Measurements from ENCODE around the gene PSME4. TPM values are rescaled to one million over a fixed set of nuclear protein-coding genes. Genes with fewer than 3 reads are reported as not detected.

PSME4 gene, protein sequence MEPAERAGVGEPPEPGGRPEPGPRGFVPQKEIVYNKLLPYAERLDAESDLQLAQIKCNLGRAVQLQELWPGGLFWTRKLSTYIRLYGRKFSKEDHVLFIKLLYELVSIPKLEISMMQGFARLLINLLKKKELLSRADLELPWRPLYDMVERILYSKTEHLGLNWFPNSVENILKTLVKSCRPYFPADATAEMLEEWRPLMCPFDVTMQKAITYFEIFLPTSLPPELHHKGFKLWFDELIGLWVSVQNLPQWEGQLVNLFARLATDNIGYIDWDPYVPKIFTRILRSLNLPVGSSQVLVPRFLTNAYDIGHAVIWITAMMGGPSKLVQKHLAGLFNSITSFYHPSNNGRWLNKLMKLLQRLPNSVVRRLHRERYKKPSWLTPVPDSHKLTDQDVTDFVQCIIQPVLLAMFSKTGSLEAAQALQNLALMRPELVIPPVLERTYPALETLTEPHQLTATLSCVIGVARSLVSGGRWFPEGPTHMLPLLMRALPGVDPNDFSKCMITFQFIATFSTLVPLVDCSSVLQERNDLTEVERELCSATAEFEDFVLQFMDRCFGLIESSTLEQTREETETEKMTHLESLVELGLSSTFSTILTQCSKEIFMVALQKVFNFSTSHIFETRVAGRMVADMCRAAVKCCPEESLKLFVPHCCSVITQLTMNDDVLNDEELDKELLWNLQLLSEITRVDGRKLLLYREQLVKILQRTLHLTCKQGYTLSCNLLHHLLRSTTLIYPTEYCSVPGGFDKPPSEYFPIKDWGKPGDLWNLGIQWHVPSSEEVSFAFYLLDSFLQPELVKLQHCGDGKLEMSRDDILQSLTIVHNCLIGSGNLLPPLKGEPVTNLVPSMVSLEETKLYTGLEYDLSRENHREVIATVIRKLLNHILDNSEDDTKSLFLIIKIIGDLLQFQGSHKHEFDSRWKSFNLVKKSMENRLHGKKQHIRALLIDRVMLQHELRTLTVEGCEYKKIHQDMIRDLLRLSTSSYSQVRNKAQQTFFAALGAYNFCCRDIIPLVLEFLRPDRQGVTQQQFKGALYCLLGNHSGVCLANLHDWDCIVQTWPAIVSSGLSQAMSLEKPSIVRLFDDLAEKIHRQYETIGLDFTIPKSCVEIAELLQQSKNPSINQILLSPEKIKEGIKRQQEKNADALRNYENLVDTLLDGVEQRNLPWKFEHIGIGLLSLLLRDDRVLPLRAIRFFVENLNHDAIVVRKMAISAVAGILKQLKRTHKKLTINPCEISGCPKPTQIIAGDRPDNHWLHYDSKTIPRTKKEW (N-terminal part only)
- 10 to 100 TPM; 18.9 to 20.4 TPM for polyA plus RNA-seq

- no peaks in the 10 kb centered on the region for H3K4me1 ChIP-seq (ENCODE audit: control insufficient read depth in 2 of 2, insufficient read depth in 2 of 2, low read length in 1 of 2)
- H3K27ac ChIP-seq (ENCODE audit: low read depth in 2 of 2, low read length in 1 of 2) = peak within 1 kb of the TSS; percentile 99
- no peaks in the 10 kb centered on the region for H3K36me3 ChIP-seq (ENCODE audit: control insufficient read depth in 2 of 2, insufficient read depth in 2 of 2, low read length in 1 of 2)
- peak within 1 kb of the TSS; percentile 81 to 96 for H3K4me3 ChIP-seq (ENCODE audit: low read depth in 1 of 2, low read length in 2 of 2)
- 1% methylated on average over 59 to 81 of the region's 81 CpGs for WGBS, 2 donors
- no peaks in the 10 kb centered on the region for H3K27me3 ChIP-seq (ENCODE audit: control insufficient read depth in 1 of 2, insufficient read depth in 2 of 2, low read length in 2 of 2)
- no peaks in the 10 kb centered on the region for H3K9me3 ChIP-seq (ENCODE audit: control insufficient read depth in 2 of 2, insufficient read depth in 1 of 2, low read depth in 1 of 2, low read length in 1 of 2)
Observed at GRCh38 chr2:53970724-53971602, at the start of gene PSME4. Gene PSME4, minus strand, starts transcription at chr2:53970993. Its CDS starts 209 bp downstream, at chr2:53970784.

DNA sequence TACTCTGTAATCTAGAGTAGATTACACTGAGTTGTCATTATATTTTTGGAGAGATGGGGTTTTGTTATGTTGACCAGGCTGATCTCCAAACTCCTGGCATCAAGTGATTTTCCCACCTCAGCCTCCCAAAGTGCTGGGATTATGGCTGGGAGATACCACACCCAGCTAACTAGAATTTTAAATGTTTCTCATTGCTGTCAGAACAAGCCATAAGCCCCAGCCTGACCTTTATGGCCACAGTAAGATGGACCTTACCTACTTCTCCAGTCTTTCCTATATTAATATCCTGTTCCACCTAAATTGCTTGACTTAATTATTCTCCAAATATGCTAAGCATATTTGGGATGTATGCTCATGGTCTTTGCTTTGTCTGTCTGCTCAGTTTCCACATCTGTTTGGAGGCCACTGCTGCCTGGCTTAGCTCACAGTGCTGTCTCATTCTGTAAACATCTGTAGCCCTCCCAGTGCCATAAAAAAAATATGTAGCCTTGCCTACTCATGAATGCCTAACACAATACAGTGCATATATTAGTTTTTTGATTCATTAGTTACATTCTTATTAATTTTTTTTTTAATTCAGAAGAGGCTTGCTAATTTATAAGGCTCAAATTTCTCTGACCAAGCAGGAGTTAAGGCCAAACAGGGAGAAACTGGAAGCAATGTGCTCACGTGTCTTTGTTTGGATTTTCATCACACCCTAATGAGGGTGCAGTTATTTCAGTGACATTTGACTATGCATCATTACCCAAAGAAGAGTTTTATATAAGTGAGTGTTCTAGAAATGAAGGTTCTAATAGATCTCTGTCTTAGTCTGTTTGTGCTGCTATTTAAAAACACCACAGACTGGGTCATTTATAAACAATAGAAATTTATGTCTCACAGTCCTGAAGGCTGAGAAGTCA is 45.3 kb upstream of the PSME4 start:
- Histone ChIP-seq H3K9me3 (ENCODE audit: control insufficient read depth in 2 of 2, insufficient read depth in 1 of 2, low read depth in 1 of 2, low read length in 1 of 2) (no peaks in the 10 kb centered on the region), H3K4me1 (ENCODE audit: control insufficient read depth in 2 of 2, insufficient read depth in 2 of 2, low read length in 1 of 2) (no peaks in the 10 kb centered on the region), H3K4me3 (ENCODE audit: low read depth in 1 of 2, low read length in 2 of 2) (no peak overlapping the region), H3K27ac (ENCODE audit: low read depth in 2 of 2, low read length in 1 of 2) (no peak overlapping the region), H3K27me3 (ENCODE audit: control insufficient read depth in 1 of 2, insufficient read depth in 2 of 2, low read length in 2 of 2) (no peaks in the 10 kb centered on the region), H3K36me3 (ENCODE audit: control insufficient read depth in 2 of 2, insufficient read depth in 2 of 2, low read length in 1 of 2) (peaks cover 0 to 4% of the 10 kb centered on the region in 2 donors)
- WGBS, 2 donors = 59 to 60% methylated on average over 1 of the region's 1 CpG

DNA sequence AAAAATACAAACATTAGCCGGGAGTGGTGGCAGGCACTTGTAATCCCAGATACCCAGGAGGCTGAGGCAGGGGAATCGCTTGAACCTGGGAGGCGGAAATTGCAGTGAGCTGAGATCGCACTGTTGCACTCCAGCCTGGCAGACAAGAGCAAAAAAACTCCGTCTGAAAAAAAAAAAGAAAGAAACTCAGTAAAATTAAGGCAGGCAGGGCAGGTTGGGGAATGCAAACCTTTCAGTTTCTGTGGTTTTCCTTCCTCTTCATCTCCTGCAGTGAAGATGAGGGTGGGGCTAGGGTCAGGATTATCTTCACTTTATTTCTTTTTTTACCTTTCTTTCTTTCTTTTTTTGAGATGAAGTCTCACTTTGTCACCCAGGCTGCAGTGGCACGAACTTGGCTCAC is 43.2 kb upstream of the PSME4 start:
- H3K36me3 ChIP-seq (ENCODE audit: control insufficient read depth in 2 of 2, insufficient read depth in 2 of 2, low read length in 1 of 2) = peaks cover 0 to 2% of the 10 kb centered on the region in 2 donors
- WGBS, 2 donors = 78 to 79% methylated on average over 6 of the region's 6 CpGs
- H3K9me3 ChIP-seq (ENCODE audit: control insufficient read depth in 2 of 2, insufficient read depth in 1 of 2, low read depth in 1 of 2, low read length in 1 of 2) = no peaks in the 10 kb centered on the region
- no peaks in the 10 kb centered on the region for H3K27me3 ChIP-seq (ENCODE audit: control insufficient read depth in 1 of 2, insufficient read depth in 2 of 2, low read length in 2 of 2)
- no peak overlapping the region for H3K27ac ChIP-seq (ENCODE audit: low read depth in 2 of 2, low read length in 1 of 2)
- no peak overlapping the region for H3K4me3 ChIP-seq (ENCODE audit: low read depth in 1 of 2, low read length in 2 of 2)
- H3K4me1 ChIP-seq (ENCODE audit: control insufficient read depth in 2 of 2, insufficient read depth in 2 of 2, low read length in 1 of 2) = no peaks in the 10 kb centered on the region

- H3K9me3 ChIP-seq (ENCODE audit: control insufficient read depth in 2 of 2, insufficient read depth in 1 of 2, low read depth in 1 of 2, low read length in 1 of 2) = no peaks in the 10 kb centered on the region
- H3K4me1 ChIP-seq (ENCODE audit: control insufficient read depth in 2 of 2, insufficient read depth in 2 of 2, low read length in 1 of 2) = no peaks in the 10 kb centered on the region
- no peak overlapping the region for H3K27ac ChIP-seq (ENCODE audit: low read depth in 2 of 2, low read length in 1 of 2)
- no peaks in the 10 kb centered on the region for H3K27me3 ChIP-seq (ENCODE audit: control insufficient read depth in 1 of 2, insufficient read depth in 2 of 2, low read length in 2 of 2)
- H3K36me3 ChIP-seq (ENCODE audit: control insufficient read depth in 2 of 2, insufficient read depth in 2 of 2, low read length in 1 of 2) = no peaks in the 10 kb centered on the region
- 83 to 84% methylated on average over 11 of the region's 11 CpGs for WGBS, 2 donors
- no peak overlapping the region for H3K4me3 ChIP-seq (ENCODE audit: low read depth in 1 of 2, low read length in 2 of 2)
Observed at GRCh38 chr2:54012538-54013141, 41.8 kb upstream of the PSME4 start.

- Histone ChIP-seq H3K4me3 (ENCODE audit: low read depth in 1 of 2, low read length in 2 of 2) (no peak overlapping the region), H3K4me1 (ENCODE audit: control insufficient read depth in 2 of 2, insufficient read depth in 2 of 2, low read length in 1 of 2) (no peaks in the 10 kb centered on the region), H3K9me3 (ENCODE audit: control insufficient read depth in 2 of 2, insufficient read depth in 1 of 2, low read depth in 1 of 2, low read length in 1 of 2) (no peaks in the 10 kb centered on the region), H3K27ac (ENCODE audit: low read depth in 2 of 2, low read length in 1 of 2) (no peak overlapping the region), H3K36me3 (ENCODE audit: control insufficient read depth in 2 of 2, insufficient read depth in 2 of 2, low read length in 1 of 2) (no peaks in the 10 kb centered on the region), H3K27me3 (ENCODE audit: control insufficient read depth in 1 of 2, insufficient read depth in 2 of 2, low read length in 2 of 2) (no peaks in the 10 kb centered on the region)
- 84 to 100% methylated on average over 1 of the region's 1 CpG for WGBS, 2 donors
Observed at GRCh38 chr2:54009549-54009948, 38.8 kb upstream of the PSME4 start.

- no peaks in the 10 kb centered on the region for H3K4me1 ChIP-seq (ENCODE audit: control insufficient read depth in 2 of 2, insufficient read depth in 2 of 2, low read length in 1 of 2)
- no peaks in the 10 kb centered on the region for H3K36me3 ChIP-seq (ENCODE audit: control insufficient read depth in 2 of 2, insufficient read depth in 2 of 2, low read length in 1 of 2)
- no peak overlapping the region for H3K4me3 ChIP-seq (ENCODE audit: low read depth in 1 of 2, low read length in 2 of 2)
- H3K9me3 ChIP-seq (ENCODE audit: control insufficient read depth in 2 of 2, insufficient read depth in 1 of 2, low read depth in 1 of 2, low read length in 1 of 2) = no peaks in the 10 kb centered on the region
- H3K27ac ChIP-seq (ENCODE audit: low read depth in 2 of 2, low read length in 1 of 2) = no peak overlapping the region
- WGBS, 2 donors = 94 to 100% methylated on average over 2 of the region's 2 CpGs
- H3K27me3 ChIP-seq (ENCODE audit: control insufficient read depth in 1 of 2, insufficient read depth in 2 of 2, low read length in 2 of 2) = no peaks in the 10 kb centered on the region
Observed at GRCh38 chr2:54008439-54008838, 37.6 kb upstream of the PSME4 start.

- no peak overlapping the region for H3K27ac ChIP-seq (ENCODE audit: low read depth in 2 of 2, low read length in 1 of 2)
Observed at GRCh38 chr2:54000524-54000923, 29.7 kb upstream of the PSME4 start.

DNA sequence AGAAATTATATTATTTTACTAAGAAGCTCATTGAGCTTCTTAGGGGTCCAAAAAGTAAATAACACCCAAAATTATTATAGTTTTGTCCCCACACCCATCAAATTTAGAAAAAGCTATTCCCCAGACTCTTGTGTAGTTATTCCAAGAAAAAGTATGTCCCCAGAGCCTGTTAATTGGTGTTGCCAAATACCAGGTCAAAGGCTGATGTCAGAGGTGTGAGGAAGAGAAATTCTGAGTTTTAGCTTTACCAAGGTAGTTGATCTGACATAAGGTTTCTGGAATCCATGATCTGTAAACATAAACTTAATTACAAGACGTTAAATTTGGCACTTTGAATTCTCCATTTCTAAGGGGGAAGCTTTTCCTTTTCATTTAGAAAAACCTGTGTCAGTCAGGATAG is 29.3 kb upstream of the PSME4 start:
- H3K4me3 ChIP-seq (ENCODE audit: low read depth in 1 of 2, low read length in 2 of 2) = no peak overlapping the region
- H3K4me1 ChIP-seq (ENCODE audit: control insufficient read depth in 2 of 2, insufficient read depth in 2 of 2, low read length in 1 of 2) = no peaks in the 10 kb centered on the region
- H3K9me3 ChIP-seq (ENCODE audit: control insufficient read depth in 2 of 2, insufficient read depth in 1 of 2, low read depth in 1 of 2, low read length in 1 of 2) = no peaks in the 10 kb centered on the region
- no peaks in the 10 kb centered on the region for H3K36me3 ChIP-seq (ENCODE audit: control insufficient read depth in 2 of 2, insufficient read depth in 2 of 2, low read length in 1 of 2)
- H3K27me3 ChIP-seq (ENCODE audit: control insufficient read depth in 1 of 2, insufficient read depth in 2 of 2, low read length in 2 of 2) = no peaks in the 10 kb centered on the region
- H3K27ac ChIP-seq (ENCODE audit: low read depth in 2 of 2, low read length in 1 of 2) = no peak overlapping the region
- 43 to 53% methylated on average over 1 of the region's 1 CpG for WGBS, 2 donors

More at GRCh38 chr2:54000524-54000923, 29.7 kb upstream of the PSME4 start:
- 86 to 88% methylated on average over 3 of the region's 3 CpGs for WGBS, 2 donors
- no peaks in the 10 kb centered on the region for H3K9me3 ChIP-seq (ENCODE audit: control insufficient read depth in 2 of 2, insufficient read depth in 1 of 2, low read depth in 1 of 2, low read length in 1 of 2)
- H3K4me3 ChIP-seq (ENCODE audit: low read depth in 1 of 2, low read length in 2 of 2) = no peak overlapping the region
- H3K36me3 ChIP-seq (ENCODE audit: control insufficient read depth in 2 of 2, insufficient read depth in 2 of 2, low read length in 1 of 2) = no peaks in the 10 kb centered on the region
- H3K4me1 ChIP-seq (ENCODE audit: control insufficient read depth in 2 of 2, insufficient read depth in 2 of 2, low read length in 1 of 2) = no peaks in the 10 kb centered on the region
- H3K27me3 ChIP-seq (ENCODE audit: control insufficient read depth in 1 of 2, insufficient read depth in 2 of 2, low read length in 2 of 2) = no peaks in the 10 kb centered on the region
